ENCODE measurements around the gene TET3. TPM values are rescaled to one million over a fixed set of nuclear protein-coding genes. Genes with fewer than 3 reads are reported as not detected.

Gene TET3
- total and polyA plus RNA-seq, 2 donors, result 4.2 to 4.5 TPM

DNA sequence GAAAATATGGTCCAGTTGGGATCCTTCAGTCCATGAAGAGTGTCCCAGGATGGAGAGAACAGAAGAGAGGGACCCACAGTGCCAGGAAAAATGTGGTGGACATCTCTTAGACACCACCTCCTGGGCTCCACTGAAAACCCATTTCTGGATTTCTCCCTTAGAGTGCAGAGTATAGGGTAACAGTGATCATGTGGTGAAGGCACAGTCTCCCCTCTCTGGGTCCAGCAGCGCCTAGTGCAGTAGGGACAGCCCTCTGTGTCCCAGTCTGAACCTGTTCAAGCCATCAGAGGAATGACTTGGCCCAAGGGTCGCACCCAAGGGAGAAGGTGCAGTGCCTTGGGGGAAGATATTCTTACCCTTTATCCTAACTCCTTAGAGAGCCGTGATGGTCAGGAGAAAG is 30.1 kb downstream of the TET3 start:
- Histone ChIP-seq H3K27ac (ENCODE audit: low read depth in 1 of 2, low read length in 1 of 2) (no peak overlapping the region), H3K9me3 (ENCODE audit: control insufficient read depth in 2 of 2, insufficient read depth in 1 of 2, low read length in 1 of 2) (no peaks in the 10 kb centered on the region), H3K27me3 (ENCODE audit: control insufficient read depth in 2 of 2, insufficient read depth in 1 of 2, low read length in 1 of 2) (no peaks in the 10 kb centered on the region), H3K4me3 (ENCODE audit: low read length in 2 of 2) (no peak overlapping the region), H3K36me3 (ENCODE audit: control insufficient read depth in 2 of 2, insufficient read depth in 2 of 2, low read length in 1 of 2) (peaks cover 0 to 3% of the 10 kb centered on the region in 2 donors), H3K4me1 (ENCODE audit: control insufficient read depth in 2 of 2, insufficient read depth in 2 of 2, low read length in 2 of 2) (peaks cover 0 to 4% of the 10 kb centered on the region in 2 donors)
- no peak for DNase-seq (ENCODE audit: low read depth in 6 of 9, low spot score in 9 of 9)
- WGBS, result over 99% methylated on average over 3 of the region's 3 CpGs

DNA sequence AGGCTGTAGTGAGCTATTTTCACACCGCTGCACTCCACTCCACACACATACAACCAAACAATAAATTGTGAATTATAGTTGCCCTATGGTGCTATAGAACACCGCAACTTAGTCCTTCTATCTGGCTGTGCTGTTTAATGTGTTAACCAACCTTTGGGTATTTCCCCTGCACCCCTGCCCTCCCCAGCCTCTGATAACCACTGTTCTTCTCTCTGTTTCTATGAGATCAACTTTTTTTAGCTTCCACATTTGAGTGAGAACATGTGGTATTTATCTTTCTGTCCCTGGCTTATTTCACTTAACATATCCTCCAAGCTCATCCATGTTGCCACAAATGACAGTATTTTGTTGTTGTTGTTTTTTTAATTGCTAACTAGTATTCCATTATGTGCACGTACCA is 32.5 kb downstream of the TET3 start:
- Histone ChIP-seq H3K27me3 (ENCODE audit: control insufficient read depth in 2 of 2, insufficient read depth in 1 of 2, low read length in 1 of 2) (no peaks in the 10 kb centered on the region), H3K9me3 (ENCODE audit: control insufficient read depth in 2 of 2, insufficient read depth in 1 of 2, low read length in 1 of 2) (peaks cover 0 to 8% of the 10 kb centered on the region in 2 donors), H3K27ac (ENCODE audit: low read depth in 1 of 2, low read length in 1 of 2) (no peak overlapping the region), H3K36me3 (ENCODE audit: control insufficient read depth in 2 of 2, insufficient read depth in 2 of 2, low read length in 1 of 2) (peaks cover 0 to 2% of the 10 kb centered on the region in 2 donors), H3K4me1 (ENCODE audit: control insufficient read depth in 2 of 2, insufficient read depth in 2 of 2, low read length in 2 of 2) (peaks cover 10 to 18% of the 10 kb centered on the region in 2 donors), H3K4me3 (ENCODE audit: low read length in 2 of 2) (no peak overlapping the region)
- DNase-seq (ENCODE audit: low read depth in 6 of 9, low spot score in 9 of 9), result no peak
- 98% methylated on average over 3 of the region's 3 CpGs for WGBS

DNA sequence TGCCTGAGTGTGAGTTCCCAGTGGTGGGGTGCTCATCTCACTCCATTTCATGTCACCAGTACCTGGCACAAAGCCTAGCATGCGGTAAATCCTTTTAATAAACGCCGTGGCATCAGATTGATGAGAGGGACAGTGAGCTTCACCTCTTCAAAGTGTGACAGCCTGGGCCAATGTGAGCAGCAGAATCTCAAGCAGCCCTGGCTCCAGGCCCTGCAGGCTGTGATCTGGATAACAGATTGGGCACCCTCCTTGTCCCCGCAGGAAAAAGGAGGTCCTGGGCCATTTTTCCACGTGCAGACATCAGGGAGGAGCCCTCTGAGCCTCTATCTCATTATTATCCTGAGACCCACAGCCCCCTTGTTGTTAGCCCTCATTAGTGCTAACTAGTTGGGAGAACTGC is 34.8 kb downstream of the TET3 start:
- H3K27me3 ChIP-seq (ENCODE audit: control insufficient read depth in 2 of 2, insufficient read depth in 1 of 2, low read length in 1 of 2), result no peaks in the 10 kb centered on the region
- H3K4me1 ChIP-seq (ENCODE audit: control insufficient read depth in 2 of 2, insufficient read depth in 2 of 2, low read length in 2 of 2), result peaks cover 10 to 27% of the 10 kb centered on the region in 2 donors
- DNase-seq (ENCODE audit: low read depth in 6 of 9, low spot score in 9 of 9), result no peak
- no peak overlapping the region for H3K4me3 ChIP-seq (ENCODE audit: low read length in 2 of 2)
- WGBS, result 97% methylated on average over 5 of the region's 5 CpGs
- H3K27ac ChIP-seq (ENCODE audit: low read depth in 1 of 2, low read length in 1 of 2), result no peak overlapping the region
- H3K9me3 ChIP-seq (ENCODE audit: control insufficient read depth in 2 of 2, insufficient read depth in 1 of 2, low read length in 1 of 2), result peaks cover 0 to 8% of the 10 kb centered on the region in 2 donors
- H3K36me3 ChIP-seq (ENCODE audit: control insufficient read depth in 2 of 2, insufficient read depth in 2 of 2, low read length in 1 of 2), result peaks cover 0 to 2% of the 10 kb centered on the region in 2 donors

DNA sequence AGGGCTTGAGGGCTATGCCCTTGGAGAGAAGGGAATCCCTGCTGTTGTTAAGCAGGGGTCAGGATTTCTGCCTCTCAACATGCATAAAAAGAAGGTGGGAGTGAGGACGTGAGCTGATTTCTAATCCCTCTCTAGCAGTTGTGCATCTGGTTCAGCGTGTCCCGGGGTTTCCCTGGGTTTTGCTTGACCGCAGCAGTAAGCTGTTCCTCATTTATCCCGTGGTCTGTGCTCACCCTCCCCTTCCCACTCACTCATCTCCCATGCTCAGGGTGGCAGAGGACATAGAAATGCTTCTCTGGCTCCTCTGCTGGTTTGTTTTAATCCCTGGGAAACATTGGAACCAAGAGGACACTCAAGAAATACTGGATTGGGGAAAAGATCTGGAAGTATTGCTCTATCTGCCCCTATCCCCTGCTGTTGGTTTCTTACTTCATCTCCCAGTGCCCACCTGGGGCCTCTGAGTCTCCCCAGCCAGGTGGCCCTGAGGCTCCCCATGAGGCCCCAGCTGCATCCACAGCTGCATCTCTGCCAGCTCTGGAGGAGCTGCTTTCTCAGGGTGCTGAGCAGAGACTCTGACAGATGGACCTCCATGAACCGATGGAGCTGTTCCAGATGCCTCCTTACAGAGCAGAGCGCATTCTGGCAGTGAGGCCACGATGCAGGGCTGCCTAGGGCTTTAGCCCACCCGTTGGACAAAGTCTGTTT is 36.1 kb downstream of the TET3 start:
- Histone ChIP-seq H3K27me3 (ENCODE audit: control insufficient read depth in 2 of 2, insufficient read depth in 1 of 2, low read length in 1 of 2) (no peaks in the 10 kb centered on the region), H3K36me3 (ENCODE audit: control insufficient read depth in 2 of 2, insufficient read depth in 2 of 2, low read length in 1 of 2) (peaks cover 0 to 2% of the 10 kb centered on the region in 2 donors), H3K27ac (ENCODE audit: low read depth in 1 of 2, low read length in 1 of 2) (peak overlapping the region; percentile 36 to 48), H3K4me3 (ENCODE audit: low read length in 2 of 2) (no peak overlapping the region), H3K9me3 (ENCODE audit: control insufficient read depth in 2 of 2, insufficient read depth in 1 of 2, low read length in 1 of 2) (peaks cover 0 to 8% of the 10 kb centered on the region in 2 donors), H3K4me1 (ENCODE audit: control insufficient read depth in 2 of 2, insufficient read depth in 2 of 2, low read length in 2 of 2) (peaks cover 10 to 31% of the 10 kb centered on the region in 2 donors)
- peak in 5 of 9 donors; percentile 67 to 86 (median 74) for DNase-seq (ENCODE audit: low read depth in 6 of 9, low spot score in 9 of 9)
- 54% methylated on average over 9 of the region's 9 CpGs for WGBS

DNA sequence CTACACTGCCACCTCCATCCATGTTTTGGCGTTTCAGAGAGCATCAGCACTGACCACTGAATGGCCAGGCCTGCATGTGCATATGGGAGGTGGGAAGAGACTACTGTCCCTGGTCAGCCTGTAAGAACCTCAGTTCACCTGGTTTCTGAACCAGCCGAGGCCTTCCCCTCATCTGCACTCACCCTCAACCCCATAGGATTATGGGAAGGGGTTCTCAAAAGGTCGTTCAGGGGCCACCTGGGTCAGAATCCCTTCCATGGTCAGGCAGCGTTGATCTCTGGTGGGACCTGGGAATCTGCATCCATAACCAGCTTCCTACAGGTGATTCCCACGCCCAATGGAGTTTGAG is 36.7 kb downstream of the TET3 start:
- H3K4me3 ChIP-seq (ENCODE audit: low read length in 2 of 2), result no peak overlapping the region
- no peak for DNase-seq (ENCODE audit: low read depth in 6 of 9, low spot score in 9 of 9)
- H3K9me3 ChIP-seq (ENCODE audit: control insufficient read depth in 2 of 2, insufficient read depth in 1 of 2, low read length in 1 of 2), result peaks cover 0 to 8% of the 10 kb centered on the region in 2 donors
- 93% methylated on average over 5 of the region's 5 CpGs for WGBS
- H3K27me3 ChIP-seq (ENCODE audit: control insufficient read depth in 2 of 2, insufficient read depth in 1 of 2, low read length in 1 of 2), result no peaks in the 10 kb centered on the region
- H3K36me3 ChIP-seq (ENCODE audit: control insufficient read depth in 2 of 2, insufficient read depth in 2 of 2, low read length in 1 of 2), result peaks cover 0 to 2% of the 10 kb centered on the region in 2 donors
- peaks cover 13 to 37% of the 10 kb centered on the region in 2 donors for H3K4me1 ChIP-seq (ENCODE audit: control insufficient read depth in 2 of 2, insufficient read depth in 2 of 2, low read length in 2 of 2)
- peak overlapping the region; percentile 36 to 48 for H3K27ac ChIP-seq (ENCODE audit: low read depth in 1 of 2, low read length in 1 of 2)

DNA sequence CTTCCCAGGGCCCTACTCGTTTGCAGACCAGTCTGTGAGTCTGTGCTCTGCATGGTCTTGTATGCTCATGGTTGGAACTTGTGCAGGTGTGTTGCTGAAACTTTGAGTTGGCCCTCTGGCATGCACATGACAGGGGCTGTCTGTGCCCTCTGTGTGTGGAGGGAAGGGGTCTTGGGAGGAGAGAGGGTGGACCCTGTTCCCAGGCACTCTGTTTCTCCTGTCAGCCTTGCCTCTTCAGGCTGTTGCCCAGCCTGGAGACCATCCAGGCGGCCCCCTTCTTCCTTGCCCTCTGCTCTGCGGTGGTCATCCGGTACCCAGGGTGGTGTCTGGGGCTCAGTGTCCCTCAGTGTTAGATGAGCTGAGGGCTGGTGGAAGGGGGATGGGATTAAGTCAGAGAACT is 39.5 kb downstream of the TET3 start:
- Histone ChIP-seq H3K27me3 (ENCODE audit: control insufficient read depth in 2 of 2, insufficient read depth in 1 of 2, low read length in 1 of 2) (no peaks in the 10 kb centered on the region), H3K4me1 (ENCODE audit: control insufficient read depth in 2 of 2, insufficient read depth in 2 of 2, low read length in 2 of 2) (peaks cover 18 to 45% of the 10 kb centered on the region in 2 donors), H3K9me3 (ENCODE audit: control insufficient read depth in 2 of 2, insufficient read depth in 1 of 2, low read length in 1 of 2) (peaks cover 0 to 12% of the 10 kb centered on the region in 2 donors), H3K36me3 (ENCODE audit: control insufficient read depth in 2 of 2, insufficient read depth in 2 of 2, low read length in 1 of 2) (peaks cover 0 to 2% of the 10 kb centered on the region in 2 donors), H3K27ac (ENCODE audit: low read depth in 1 of 2, low read length in 1 of 2) (no peak overlapping the region), H3K4me3 (ENCODE audit: low read length in 2 of 2) (no peak overlapping the region)
- 79% methylated on average over 4 of the region's 4 CpGs for WGBS
- no peak for DNase-seq (ENCODE audit: low read depth in 6 of 9, low spot score in 9 of 9)

DNA sequence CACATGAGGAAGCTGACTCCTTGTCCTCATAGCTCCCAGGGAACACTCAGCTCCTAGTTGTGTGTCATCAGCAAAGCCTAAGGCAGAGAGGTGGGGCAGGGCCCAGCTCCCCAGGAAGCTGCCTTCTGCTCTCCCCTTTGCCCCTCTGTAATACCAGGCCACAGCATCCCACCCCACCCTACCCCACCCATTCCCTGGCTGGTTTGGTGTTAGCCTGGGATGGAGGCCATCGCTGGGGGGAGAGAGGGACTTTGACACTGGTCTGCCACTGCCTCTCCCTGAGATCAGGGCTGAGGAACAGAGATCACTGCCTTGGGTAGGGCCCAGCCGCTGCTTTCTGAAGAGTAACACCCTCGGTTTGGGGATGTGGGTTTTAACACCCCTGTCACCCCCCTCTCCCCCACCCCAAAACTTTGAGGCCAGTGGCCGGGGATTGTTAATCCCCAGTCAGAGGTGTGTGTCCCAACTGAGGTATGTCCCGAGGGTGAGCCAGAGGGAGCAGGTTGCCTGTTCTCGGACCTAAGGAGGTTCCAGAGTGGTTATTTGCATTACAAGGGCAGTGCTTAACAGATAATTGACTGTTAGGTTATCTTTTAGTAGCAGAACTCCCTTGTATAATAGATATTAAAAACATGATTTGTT is 41.4 kb downstream of the TET3 start:
- peak overlapping the region; percentile 0 to 80 for H3K27ac ChIP-seq (ENCODE audit: low read depth in 1 of 2, low read length in 1 of 2)
- H3K4me3 ChIP-seq (ENCODE audit: low read length in 2 of 2), result no peak overlapping the region
- DNase-seq (ENCODE audit: low read depth in 6 of 9, low spot score in 9 of 9), result no peak
- WGBS, result 71% methylated on average over 6 of the region's 6 CpGs
- H3K36me3 ChIP-seq (ENCODE audit: control insufficient read depth in 2 of 2, insufficient read depth in 2 of 2, low read length in 1 of 2), result no peaks in the 10 kb centered on the region
- peaks cover 21 to 43% of the 10 kb centered on the region in 2 donors for H3K4me1 ChIP-seq (ENCODE audit: control insufficient read depth in 2 of 2, insufficient read depth in 2 of 2, low read length in 2 of 2)
- peaks cover 0 to 9% of the 10 kb centered on the region in 2 donors for H3K9me3 ChIP-seq (ENCODE audit: control insufficient read depth in 2 of 2, insufficient read depth in 1 of 2, low read length in 1 of 2)
- H3K27me3 ChIP-seq (ENCODE audit: control insufficient read depth in 2 of 2, insufficient read depth in 1 of 2, low read length in 1 of 2), result no peaks in the 10 kb centered on the region

DNA sequence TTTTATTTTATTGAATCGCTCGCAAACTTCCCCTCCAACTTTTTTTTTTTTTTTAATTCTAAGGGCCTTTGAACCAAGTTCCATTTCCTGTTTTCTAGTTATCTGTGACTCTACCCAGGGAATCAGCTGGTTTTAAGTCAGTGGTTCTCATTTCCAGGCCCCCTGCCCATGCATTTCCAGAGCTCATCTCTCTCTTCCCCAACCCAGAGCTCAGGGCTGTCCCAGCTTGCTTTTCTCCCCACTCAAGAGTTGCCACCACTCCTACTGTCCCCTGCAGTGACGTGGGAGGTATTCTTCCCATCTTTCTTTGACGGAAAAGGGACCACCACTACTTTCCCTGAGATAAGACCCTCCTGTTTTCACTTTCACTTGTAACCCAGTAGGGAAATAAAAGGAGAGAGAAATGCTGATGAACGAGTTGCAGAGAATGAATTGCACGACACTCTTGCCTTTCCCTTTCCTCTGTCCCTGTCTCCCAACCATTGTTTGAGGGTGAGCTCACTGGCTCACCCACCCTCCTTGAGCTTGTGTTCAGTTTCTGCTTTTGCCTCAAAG is 42.1 kb downstream of the TET3 start:
- peaks cover 22 to 43% of the 10 kb centered on the region in 2 donors for H3K4me1 ChIP-seq (ENCODE audit: control insufficient read depth in 2 of 2, insufficient read depth in 2 of 2, low read length in 2 of 2)
- DNase-seq (ENCODE audit: low read depth in 6 of 9, low spot score in 9 of 9), result no peak
- no peaks in the 10 kb centered on the region for H3K36me3 ChIP-seq (ENCODE audit: control insufficient read depth in 2 of 2, insufficient read depth in 2 of 2, low read length in 1 of 2)
- peaks cover 0 to 4% of the 10 kb centered on the region in 2 donors for H3K9me3 ChIP-seq (ENCODE audit: control insufficient read depth in 2 of 2, insufficient read depth in 1 of 2, low read length in 1 of 2)
- no peak overlapping the region for H3K27ac ChIP-seq (ENCODE audit: low read depth in 1 of 2, low read length in 1 of 2)
- no peaks in the 10 kb centered on the region for H3K27me3 ChIP-seq (ENCODE audit: control insufficient read depth in 2 of 2, insufficient read depth in 1 of 2, low read length in 1 of 2)
- H3K4me3 ChIP-seq (ENCODE audit: low read length in 2 of 2), result no peak overlapping the region
- WGBS, result 48% methylated on average over 6 of the region's 6 CpGs

DNA sequence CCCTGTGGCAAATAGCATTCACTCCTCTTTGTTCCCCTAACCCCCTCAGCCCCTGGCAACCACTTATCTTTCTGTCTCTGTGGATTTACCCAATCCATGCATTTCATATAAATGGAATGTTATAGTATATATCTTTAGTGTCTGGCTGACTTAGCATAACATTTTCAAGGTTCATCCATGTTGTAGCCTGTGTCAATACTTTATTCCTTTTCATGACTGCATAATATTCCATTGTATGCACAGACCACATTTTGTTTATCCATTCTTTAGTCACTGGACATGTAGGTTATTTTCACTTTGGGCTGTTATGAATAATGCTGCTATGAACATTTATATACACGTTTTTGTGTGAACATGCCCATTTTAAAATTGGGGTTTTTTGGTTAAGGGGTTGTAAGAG is 42.8 kb downstream of the TET3 start:
- Histone ChIP-seq H3K36me3 (ENCODE audit: control insufficient read depth in 2 of 2, insufficient read depth in 2 of 2, low read length in 1 of 2) (no peaks in the 10 kb centered on the region), H3K9me3 (ENCODE audit: control insufficient read depth in 2 of 2, insufficient read depth in 1 of 2, low read length in 1 of 2) (peaks cover 0 to 8% of the 10 kb centered on the region in 2 donors), H3K27me3 (ENCODE audit: control insufficient read depth in 2 of 2, insufficient read depth in 1 of 2, low read length in 1 of 2) (no peaks in the 10 kb centered on the region), H3K27ac (ENCODE audit: low read depth in 1 of 2, low read length in 1 of 2) (no peak overlapping the region), H3K4me1 (ENCODE audit: control insufficient read depth in 2 of 2, insufficient read depth in 2 of 2, low read length in 2 of 2) (peaks cover 29 to 47% of the 10 kb centered on the region in 2 donors), H3K4me3 (ENCODE audit: low read length in 2 of 2) (no peak overlapping the region)
- 96% methylated on average over 1 of the region's 1 CpG for WGBS
- no peak for DNase-seq (ENCODE audit: low read depth in 6 of 9, low spot score in 9 of 9)

All from thymus (tissue), 11 donors.